RWPE2 (cell line): ENCODE data around the gene CNOT10.

Experiments used
- ATAC-seq: fragments of 200-7000 bp; cut with Tn5 transposase; 3 replicates; pipeline ENCODE4 v1.9.1; 2021; ENCODE audit warnings: low read depth
- DNase-seq: peaks from one replicate; pipeline ENCODE4 v3.0.0-alpha.2; 2020; ENCODE audit warnings: low spot score
- H3K27ac ChIP-seq: fragments of 450-650 bp; 2 replicates; pipeline ENCODE4 v1.5.1; 2017; ENCODE audit warnings: mild to moderate bottlenecking; ENCODE audit not compliant: poor library complexity, severe bottlenecking
- H3K27me3 ChIP-seq: fragments of 250-450 bp; sonication (Bioruptor Pico); 2 replicates; pipeline ENCODE4 v1.5.1; 2021; ENCODE audit warnings: mild to moderate bottlenecking, moderate library complexity; ENCODE audit not compliant: insufficient read depth, poor library complexity, severe bottlenecking
- H3K36me3 ChIP-seq: fragments of 250-450 bp; sonication (Bioruptor Pico); 2 replicates; pipeline ENCODE4 v1.5.1; 2020; ENCODE audit warnings: low read depth, mild to moderate bottlenecking, moderate library complexity
- H3K4me1 ChIP-seq: fragments of 250-450 bp; sonication (Bioruptor Pico); 2 replicates; pipeline ENCODE4 v1.5.1; 2021; ENCODE audit warnings: mild to moderate bottlenecking, moderate library complexity; ENCODE audit not compliant: insufficient read depth, poor library complexity, severe bottlenecking
- H3K4me3 ChIP-seq: fragments of 250-450 bp; sonication (Bioruptor Pico); 2 replicates; pipeline ENCODE4 v1.5.1; 2021; ENCODE audit warnings: mild to moderate bottlenecking, moderate library complexity; ENCODE audit not compliant: severe bottlenecking
- H3K9me3 ChIP-seq: fragments of 250-450 bp; sonication (Bioruptor Pico); 2 replicates; pipeline ENCODE4 v1.5.1; 2021; ENCODE audit warnings: mild to moderate bottlenecking, moderate library complexity; ENCODE audit not compliant: severe bottlenecking
- TF ChIP-seq, protein P1 (sequence below): fragments of 450-650 bp; IDR thresholded peaks from one replicate; pipeline ENCODE4 v1.5.1; 2017; ENCODE audit warnings: mild to moderate bottlenecking, moderate library complexity; ENCODE audit not compliant: poor library complexity, severe bottlenecking

The CNOT10 gene

DNA sequence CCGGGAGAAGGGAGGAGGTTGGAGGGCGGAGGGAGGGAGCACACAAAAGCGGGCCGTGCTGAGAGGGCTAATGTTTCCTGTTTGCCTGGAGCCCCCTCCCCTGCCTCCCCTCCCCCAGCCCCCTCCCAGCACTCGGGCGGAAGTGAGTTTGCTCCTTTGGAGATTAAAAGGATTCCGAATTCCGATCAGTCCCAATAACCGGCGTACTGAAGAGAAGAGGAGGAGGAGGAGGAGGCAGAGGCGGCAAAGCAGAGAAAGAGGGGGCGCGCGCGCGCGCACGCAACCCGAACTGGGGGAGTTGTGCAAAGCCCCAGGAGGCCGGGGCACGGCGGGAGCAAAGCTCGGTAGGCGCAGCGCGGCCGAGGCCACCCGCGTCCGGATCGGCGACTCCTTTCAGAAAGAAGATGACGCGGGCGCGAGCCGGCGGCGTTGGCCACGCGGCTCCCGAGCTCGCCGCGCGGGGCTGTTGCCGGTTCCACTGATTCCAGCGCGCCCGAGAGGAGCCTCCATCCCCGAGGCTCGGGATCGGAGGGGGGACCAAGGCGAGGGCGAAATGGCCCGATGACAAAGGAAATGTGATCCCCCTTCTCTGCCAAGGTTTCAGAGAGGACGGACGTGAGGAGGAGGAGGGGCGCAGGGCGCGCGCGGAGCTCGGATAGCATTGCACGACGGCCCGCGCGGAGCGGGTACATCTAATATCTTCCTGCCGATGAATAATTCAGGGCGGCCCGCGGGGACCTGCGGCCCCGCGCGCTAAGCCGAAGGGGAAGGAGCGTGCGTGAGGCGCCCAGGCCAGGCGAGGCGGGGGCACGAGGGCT lies 131.7 kb downstream of the CNOT10 start:
- peaks cover 66% of the 10 kb centered on the region for H3K27me3 ChIP-seq
- H3K4me1 ChIP-seq, result no peaks in the 10 kb centered on the region
- no peaks in the 10 kb centered on the region for H3K36me3 ChIP-seq
- DNase-seq (no peak), ATAC-seq (no peak; the same call in 2 of the 3 replicates)
- no peaks in the 10 kb centered on the region for H3K9me3 ChIP-seq
- H3K27ac ChIP-seq, result no peak overlapping the region
- H3K4me3 ChIP-seq, result no peak overlapping the region
- TF ChIP-seq, protein P1, sequence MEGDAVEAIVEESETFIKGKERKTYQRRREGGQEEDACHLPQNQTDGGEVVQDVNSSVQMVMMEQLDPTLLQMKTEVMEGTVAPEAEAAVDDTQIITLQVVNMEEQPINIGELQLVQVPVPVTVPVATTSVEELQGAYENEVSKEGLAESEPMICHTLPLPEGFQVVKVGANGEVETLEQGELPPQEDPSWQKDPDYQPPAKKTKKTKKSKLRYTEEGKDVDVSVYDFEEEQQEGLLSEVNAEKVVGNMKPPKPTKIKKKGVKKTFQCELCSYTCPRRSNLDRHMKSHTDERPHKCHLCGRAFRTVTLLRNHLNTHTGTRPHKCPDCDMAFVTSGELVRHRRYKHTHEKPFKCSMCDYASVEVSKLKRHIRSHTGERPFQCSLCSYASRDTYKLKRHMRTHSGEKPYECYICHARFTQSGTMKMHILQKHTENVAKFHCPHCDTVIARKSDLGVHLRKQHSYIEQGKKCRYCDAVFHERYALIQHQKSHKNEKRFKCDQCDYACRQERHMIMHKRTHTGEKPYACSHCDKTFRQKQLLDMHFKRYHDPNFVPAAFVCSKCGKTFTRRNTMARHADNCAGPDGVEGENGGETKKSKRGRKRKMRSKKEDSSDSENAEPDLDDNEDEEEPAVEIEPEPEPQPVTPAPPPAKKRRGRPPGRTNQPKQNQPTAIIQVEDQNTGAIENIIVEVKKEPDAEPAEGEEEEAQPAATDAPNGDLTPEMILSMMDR, result no peak

DNA sequence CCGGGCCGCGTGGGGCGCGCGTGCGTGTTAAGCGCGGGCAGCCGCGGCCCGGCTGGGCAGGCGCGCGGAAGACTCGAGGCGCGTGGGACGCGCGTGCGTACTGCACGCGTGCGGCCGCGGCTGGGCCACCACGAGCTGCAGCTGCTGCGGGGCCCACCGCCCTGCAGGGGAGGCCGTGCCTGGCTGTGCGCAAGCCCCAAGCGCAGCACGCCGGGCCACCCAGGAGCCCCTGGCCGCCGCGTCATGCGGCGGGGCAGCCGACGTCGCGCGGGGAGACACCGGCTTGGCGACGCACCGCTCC lies 132.2 kb downstream of the CNOT10 start:
- peaks cover 71% of the 10 kb centered on the region for H3K27me3 ChIP-seq
- TF ChIP-seq, protein P1, result no peak
- no peaks in the 10 kb centered on the region for H3K36me3 ChIP-seq
- ATAC-seq (no peak), DNase-seq (no peak)
- H3K9me3 ChIP-seq, result no peaks in the 10 kb centered on the region
- H3K4me3 ChIP-seq, result no peak overlapping the region
- no peak overlapping the region for H3K27ac ChIP-seq
- no peaks in the 10 kb centered on the region for H3K4me1 ChIP-seq

DNA sequence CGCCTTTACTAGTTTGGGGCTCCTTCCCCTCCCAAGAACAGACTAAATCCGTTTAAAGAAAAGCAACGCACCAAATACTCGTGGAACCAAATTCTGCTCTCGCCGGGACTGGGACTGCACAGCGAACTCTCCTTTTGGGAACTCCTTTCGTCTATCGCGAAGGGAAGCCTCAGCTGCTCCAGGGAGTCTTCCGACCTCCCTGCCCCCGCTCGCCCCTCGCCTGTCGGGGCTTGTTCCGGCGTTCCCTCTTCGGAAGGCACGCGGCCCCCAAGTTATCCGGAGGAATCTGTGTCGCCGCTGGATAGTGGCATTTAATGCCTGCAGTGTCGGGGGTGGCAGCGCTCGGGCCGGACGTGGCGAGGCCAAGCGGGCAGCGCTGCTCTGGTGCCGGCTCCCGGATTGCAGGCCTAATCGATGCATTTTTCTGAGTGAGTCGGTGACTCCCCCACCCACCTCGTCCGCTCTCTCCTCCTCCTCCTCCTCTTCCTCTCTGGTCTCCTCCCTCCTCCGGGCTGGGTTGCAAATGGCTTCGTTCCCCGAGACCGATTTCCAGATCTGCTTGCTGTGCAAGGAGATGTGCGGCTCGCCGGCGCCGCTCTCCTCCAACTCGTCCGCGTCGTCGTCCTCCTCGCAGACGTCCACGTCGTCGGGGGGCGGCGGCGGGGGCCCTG lies 132.7 kb downstream of the CNOT10 start, which contains the start of gene TRIM71:
Gene TRIM71, plus strand, starts transcription at position 440 of the 671 bp plus-strand sequence. Its CDS starts 84 bp downstream, at position 524.
- TF ChIP-seq, protein P1, result no peak
- no peaks in the 10 kb centered on the region for H3K36me3 ChIP-seq
- H3K9me3 ChIP-seq, result no peaks in the 10 kb centered on the region
- ATAC-seq (no peak), DNase-seq (no peak)
- H3K4me3 ChIP-seq, result no peak within 1 kb of the TSS
- H3K27ac ChIP-seq, result no peak within 1 kb of the TSS
- H3K4me1 ChIP-seq, result no peaks in the 10 kb centered on the region
- H3K27me3 ChIP-seq, result peaks cover 76% of the 10 kb centered on the region

DNA sequence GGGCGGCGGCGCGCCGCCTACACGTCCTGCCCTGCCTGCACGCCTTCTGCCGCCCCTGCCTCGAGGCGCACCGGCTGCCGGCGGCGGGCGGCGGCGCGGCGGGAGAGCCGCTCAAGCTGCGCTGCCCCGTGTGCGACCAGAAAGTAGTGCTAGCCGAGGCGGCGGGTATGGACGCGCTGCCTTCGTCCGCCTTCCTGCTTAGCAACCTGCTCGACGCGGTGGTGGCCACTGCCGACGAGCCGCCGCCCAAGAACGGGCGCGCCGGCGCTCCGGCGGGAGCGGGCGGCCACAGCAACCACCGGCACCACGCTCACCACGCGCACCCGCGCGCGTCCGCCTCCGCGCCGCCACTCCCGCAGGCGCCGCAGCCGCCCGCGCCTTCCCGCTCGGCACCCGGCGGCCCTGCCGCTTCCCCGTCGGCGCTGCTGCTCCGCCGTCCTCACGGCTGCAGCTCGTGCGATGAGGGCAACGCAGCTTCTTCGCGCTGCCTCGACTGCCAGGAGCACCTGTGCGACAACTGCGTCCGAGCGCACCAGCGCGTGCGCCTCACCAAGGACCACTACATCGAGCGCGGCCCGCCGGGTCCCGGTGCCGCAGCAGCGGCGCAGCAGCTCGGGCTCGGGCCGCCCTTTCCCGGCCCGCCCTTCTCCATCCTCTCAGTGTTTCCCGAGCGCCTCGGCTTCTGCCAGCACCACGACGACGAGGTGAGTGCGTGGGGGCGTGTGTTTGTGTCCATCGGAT lies 133.4 kb downstream of the CNOT10 start:
- DNase-seq, result no peak

More for the DNA sequence above, 133.4 kb downstream of the CNOT10 start:
- 0 out of 3 replicates have a peak, but pooled peaks have one; percentile 14 for ATAC-seq
- H3K4me1 ChIP-seq, result no peaks in the 10 kb centered on the region
- H3K36me3 ChIP-seq, result no peaks in the 10 kb centered on the region
- no peak overlapping the region for H3K4me3 ChIP-seq
- H3K27ac ChIP-seq, result no peak overlapping the region
- no peaks in the 10 kb centered on the region for H3K9me3 ChIP-seq
- TF ChIP-seq, protein P1, result no peak
- peaks cover 79% of the 10 kb centered on the region for H3K27me3 ChIP-seq
